Uterus (tissue), 4 donors: ENCODE results near the gene FERD3L. TPM values are rescaled to one million over a fixed set of nuclear protein-coding genes. Genes with fewer than 3 reads are reported as not detected.

ENCODE experiments used
- DNase-seq, 2 donors: peaks; one replicate each; pipeline ENCODE4 v3.0.0-alpha.2; 2019 to 2020
- H3K27ac ChIP-seq, 2 donors: fragments of 200-600 bp; sonication (generic); 1 replicate in 1 of 2; 2 replicates in 1 of 2; pipeline ENCODE4 v1.5.1; 2016 to 2018
- H3K27me3 ChIP-seq, 2 donors: fragments of 200-600 bp; sonication (generic); one replicate each; pipeline ENCODE4 v1.5.1; 2018 to 2019; ENCODE audit warnings: control low read depth in 1 of 2
- H3K36me3 ChIP-seq, 2 donors: fragments of 200-600 bp; sonication (generic); one replicate each; pipeline ENCODE4 v1.5.1; 2019; ENCODE audit warnings: control low read depth in 1 of 2
- H3K4me1 ChIP-seq, 2 donors: fragments of 200-600 bp; sonication (generic); one replicate each; pipeline ENCODE4 v1.5.1; 2018 to 2019; ENCODE audit warnings: control low read depth in 1 of 2
- H3K4me3 ChIP-seq, 2 donors: fragments of 200-600 bp; sonication (generic); 1 replicate in 1 of 2; 2 replicates in 1 of 2; pipeline ENCODE4 v1.5.1; 2018 to 2019; ENCODE audit warnings: mild to moderate bottlenecking in 1 of 2
- H3K9me3 ChIP-seq, 2 donors: fragments of 200-600 bp; sonication (generic); one replicate each; pipeline ENCODE4 v1.5.1; 2019; ENCODE audit warnings: control low read depth in 1 of 2
- POLR2A ChIP-seq, 2 donors: fragments of 450-650 bp; IDR thresholded peaks; one replicate each; pipeline ENCODE4 v1.6.1; 2016; ENCODE audit warnings: antibody characterized with exemption in 2 of 2, mild to moderate bottlenecking in 1 of 2, moderate library complexity in 1 of 2
- intact Hi-C: fragments of 100-400 bp; cut with DNase I; formaldehyde crosslinking; loops from one replicate; pipeline ENCODE4 v1.15.1; 2023; ENCODE audit warnings: low total_unique reads
- total RNA-seq, 4 donors: library from RNA; depleted of rRNA in 3 of 4; stranded (reverse); fragments of >200 nt in 3 of 4; gene quantifications; one replicate each; pipeline versions ENCODE4 v1.1.0 to v1.2.4, GENCODE V29; 2014 to 2023
- TF ChIP-seq, protein P1 (sequence below), 4 experiments: fragments of 200-600 bp in 2 of 4; fragments of 450-650 bp in 2 of 4; sonication (generic) in 2 of 4; IDR thresholded peaks; one replicate each; pipeline ENCODE4 v1.5.1; 2016 to 2019; ENCODE audit warnings: antibody characterized with exemption in 4 of 4, mild to moderate bottlenecking in 2 of 4, moderate library complexity in 1 of 4
- donor health status: DM: yes; HTN: yes; CAD: no.

FERD3L gene
- total RNA-seq, 4 donors from 2014 or later: not detected

DNA sequence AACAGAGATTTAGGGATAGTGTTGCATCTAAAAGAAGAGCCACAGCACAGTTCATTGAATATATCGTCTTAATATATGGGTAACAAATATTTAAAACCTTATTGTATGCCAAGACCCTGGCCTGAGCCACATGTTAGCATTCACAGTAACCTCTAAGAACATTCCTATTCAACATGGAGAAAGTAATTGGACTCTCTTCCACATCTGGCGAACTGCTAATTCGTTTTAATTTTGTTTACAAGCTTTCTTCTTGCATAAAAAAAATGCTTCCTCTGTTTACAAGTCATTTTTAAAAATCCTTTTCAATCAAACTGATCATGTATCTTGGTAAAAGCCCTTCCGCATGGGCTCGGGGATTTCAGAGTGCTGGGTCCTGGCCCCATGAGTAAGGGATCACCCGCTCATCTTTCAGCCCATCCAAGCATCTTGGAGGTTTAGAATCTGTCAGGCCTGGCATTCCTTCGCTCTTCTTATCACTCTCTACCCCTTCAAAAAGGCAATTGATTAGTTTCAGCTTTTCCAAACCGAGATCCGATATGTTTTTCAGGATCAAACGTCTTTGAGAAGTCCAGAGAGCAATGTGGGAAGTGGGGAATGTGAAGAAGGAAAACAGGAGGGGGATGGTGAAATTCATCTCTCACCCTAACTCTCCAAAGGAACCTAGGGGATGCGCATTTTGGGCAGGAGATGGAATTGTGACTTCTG is 35.0 kb downstream of the FERD3L start:
- intact Hi-C loops: no loop called here
- no peak for DNase-seq
- H3K4me1 ChIP-seq: no peaks in the 10 kb centered on the region
- TF ChIP-seq, protein P1, sequence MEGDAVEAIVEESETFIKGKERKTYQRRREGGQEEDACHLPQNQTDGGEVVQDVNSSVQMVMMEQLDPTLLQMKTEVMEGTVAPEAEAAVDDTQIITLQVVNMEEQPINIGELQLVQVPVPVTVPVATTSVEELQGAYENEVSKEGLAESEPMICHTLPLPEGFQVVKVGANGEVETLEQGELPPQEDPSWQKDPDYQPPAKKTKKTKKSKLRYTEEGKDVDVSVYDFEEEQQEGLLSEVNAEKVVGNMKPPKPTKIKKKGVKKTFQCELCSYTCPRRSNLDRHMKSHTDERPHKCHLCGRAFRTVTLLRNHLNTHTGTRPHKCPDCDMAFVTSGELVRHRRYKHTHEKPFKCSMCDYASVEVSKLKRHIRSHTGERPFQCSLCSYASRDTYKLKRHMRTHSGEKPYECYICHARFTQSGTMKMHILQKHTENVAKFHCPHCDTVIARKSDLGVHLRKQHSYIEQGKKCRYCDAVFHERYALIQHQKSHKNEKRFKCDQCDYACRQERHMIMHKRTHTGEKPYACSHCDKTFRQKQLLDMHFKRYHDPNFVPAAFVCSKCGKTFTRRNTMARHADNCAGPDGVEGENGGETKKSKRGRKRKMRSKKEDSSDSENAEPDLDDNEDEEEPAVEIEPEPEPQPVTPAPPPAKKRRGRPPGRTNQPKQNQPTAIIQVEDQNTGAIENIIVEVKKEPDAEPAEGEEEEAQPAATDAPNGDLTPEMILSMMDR (IDR thresholded peaks at IDR 0.05): no peak
- no peak for TF ChIP-seq POLR2A (IDR thresholded peaks at IDR 0.05)
- H3K9me3 ChIP-seq: no peaks in the 10 kb centered on the region
- peak overlapping the region in 1 of 2 donors; percentile 73 for H3K27ac ChIP-seq
- no peaks in the 10 kb centered on the region for H3K27me3 ChIP-seq
- H3K4me3 ChIP-seq: no peak overlapping the region
- H3K36me3 ChIP-seq: no peaks in the 10 kb centered on the region

DNA sequence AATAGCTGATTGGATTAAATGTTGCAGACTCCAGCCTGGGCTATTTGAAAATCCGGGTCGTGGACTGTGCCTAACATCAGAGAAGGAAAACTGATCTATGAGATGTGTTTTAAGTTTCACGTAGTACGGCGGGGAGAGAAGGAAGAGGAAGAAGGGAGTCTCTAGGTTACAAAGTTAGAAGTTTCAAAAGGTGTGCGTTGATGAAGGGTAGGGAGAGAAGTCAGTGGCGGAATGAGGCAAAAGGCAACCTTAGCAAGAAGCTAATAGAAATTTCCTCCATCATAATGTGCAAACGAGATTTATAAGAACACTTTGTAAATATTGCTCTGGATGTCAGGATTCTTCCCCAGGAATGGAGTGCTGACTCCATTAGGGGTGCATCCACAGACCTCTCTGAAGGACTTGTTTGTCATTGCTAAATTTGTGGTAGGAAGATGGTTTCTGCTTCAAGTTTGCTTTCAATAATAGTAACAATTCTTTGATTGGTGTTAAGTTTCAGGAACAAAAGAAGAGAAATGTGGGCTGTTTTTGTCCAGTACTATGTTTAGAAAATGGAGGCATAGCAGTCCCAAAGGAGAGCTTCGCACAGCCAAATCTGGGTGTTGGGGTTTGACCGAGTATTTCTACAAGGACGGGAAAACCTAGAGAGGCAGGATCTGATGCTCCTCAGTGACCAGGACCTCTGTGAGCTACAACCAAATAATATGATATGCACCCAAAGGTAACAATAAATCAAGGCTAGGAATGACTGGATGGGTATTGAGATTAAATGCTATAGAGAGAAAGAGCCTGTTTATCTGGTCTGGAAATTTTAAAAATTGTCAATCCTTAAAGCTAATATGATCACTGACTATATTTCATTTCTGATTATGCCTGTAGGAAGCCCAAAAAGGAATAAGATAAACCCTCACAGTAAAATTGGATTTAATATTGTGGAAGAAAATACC is 35.9 kb downstream of the FERD3L start:
- Histone ChIP-seq H3K36me3 (no peaks in the 10 kb centered on the region), H3K9me3 (no peaks in the 10 kb centered on the region), H3K27me3 (no peaks in the 10 kb centered on the region), H3K4me1 (no peaks in the 10 kb centered on the region), H3K4me3 (no peak overlapping the region), H3K27ac (peak overlapping the region; percentile 82 to 86)
- TF ChIP-seq, protein P1 (IDR thresholded peaks at IDR 0.05): no peak
- no peak for TF ChIP-seq POLR2A (IDR thresholded peaks at IDR 0.05)
- no peak for DNase-seq
- intact Hi-C loops: no loop called here

DNA sequence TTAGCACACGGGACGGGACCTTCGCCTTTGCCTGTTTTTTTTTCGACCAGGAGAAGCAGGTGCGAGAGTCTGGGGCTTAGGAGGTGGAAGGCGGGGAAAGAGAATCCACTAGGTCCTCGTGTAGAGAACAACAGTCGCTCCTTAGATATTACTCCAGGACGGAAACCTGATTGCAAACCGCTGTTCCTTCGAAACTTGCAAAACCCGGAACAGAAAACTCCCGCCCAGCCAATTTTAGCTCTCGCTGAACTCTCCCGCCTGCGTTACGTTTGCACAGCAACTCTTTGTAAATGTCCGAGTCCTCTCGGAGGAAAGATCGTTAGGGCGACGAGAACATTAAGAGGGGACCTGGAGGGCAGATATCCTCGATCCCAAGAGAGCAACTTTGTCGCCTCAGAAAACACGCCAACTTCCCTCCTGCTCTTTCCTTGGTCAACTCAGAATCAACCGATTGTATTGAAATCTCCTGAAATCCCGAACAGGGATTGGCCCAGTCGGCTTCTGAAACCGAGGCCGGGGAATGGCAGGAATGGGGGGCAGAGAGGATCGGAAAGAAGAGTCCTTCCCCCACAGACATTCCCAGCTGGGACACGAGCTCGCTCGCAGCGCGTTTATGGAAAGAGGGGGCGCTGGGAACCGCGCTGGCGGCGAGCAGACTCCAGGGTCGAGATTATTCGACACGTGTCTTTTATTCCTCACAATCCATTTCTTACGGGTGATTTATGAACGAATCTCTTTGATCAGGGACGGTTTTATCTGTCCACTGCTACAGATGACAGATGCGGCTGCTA is 37.7 kb downstream of the FERD3L start:
- Histone ChIP-seq H3K36me3 (no peaks in the 10 kb centered on the region), H3K4me3 (peak overlapping the region; percentile 39 to 51), H3K4me1 (no peaks in the 10 kb centered on the region), H3K27ac (peak overlapping the region; percentile 82 to 86), H3K9me3 (no peaks in the 10 kb centered on the region), H3K27me3 (no peaks in the 10 kb centered on the region)
- intact Hi-C loops: no loop called here
- TF ChIP-seq, protein P1 (IDR thresholded peaks at IDR 0.05): no peak
- no peak for TF ChIP-seq POLR2A (IDR thresholded peaks at IDR 0.05)
- DNase-seq: peak; percentile 46 to 51

DNA sequence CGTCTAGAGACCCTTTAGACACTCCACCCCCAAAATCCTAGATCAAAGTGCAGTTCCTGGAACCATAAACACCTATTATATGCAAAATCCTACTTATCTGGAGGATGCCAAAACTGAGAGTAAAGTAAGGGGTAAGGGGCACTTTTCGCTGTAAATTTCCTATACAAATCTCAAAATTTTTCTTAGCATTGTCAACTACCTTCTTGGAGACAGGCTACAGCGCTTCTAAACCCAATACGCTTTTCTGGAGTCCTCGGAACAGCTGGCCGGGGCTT is 38.2 kb downstream of the FERD3L start:
- Histone ChIP-seq H3K27ac (peak overlapping the region; percentile 82 to 86), H3K4me1 (no peaks in the 10 kb centered on the region), H3K27me3 (no peaks in the 10 kb centered on the region), H3K4me3 (peak overlapping the region; percentile 39 to 51), H3K36me3 (no peaks in the 10 kb centered on the region), H3K9me3 (no peaks in the 10 kb centered on the region)
- TF ChIP-seq, protein P1 (IDR thresholded peaks at IDR 0.05): no peak
- no peak for TF ChIP-seq POLR2A (IDR thresholded peaks at IDR 0.05)
- intact Hi-C loops: no loop called here
- DNase-seq: no peak
